Measurements from ENCODE around the gene GPR39. TPM values are rescaled to one million over a fixed set of nuclear protein-coding genes. Genes with fewer than 3 reads are reported as not detected.

GPR39 gene
- total RNA-seq, 1 experiment from 2014 or later: 3.8 TPM

GRCh38 chr2:132640116-132640515 lies 223.5 kb downstream of the GPR39 start:
- no peak for DNase-seq (ENCODE audit: low read depth)

DNA sequence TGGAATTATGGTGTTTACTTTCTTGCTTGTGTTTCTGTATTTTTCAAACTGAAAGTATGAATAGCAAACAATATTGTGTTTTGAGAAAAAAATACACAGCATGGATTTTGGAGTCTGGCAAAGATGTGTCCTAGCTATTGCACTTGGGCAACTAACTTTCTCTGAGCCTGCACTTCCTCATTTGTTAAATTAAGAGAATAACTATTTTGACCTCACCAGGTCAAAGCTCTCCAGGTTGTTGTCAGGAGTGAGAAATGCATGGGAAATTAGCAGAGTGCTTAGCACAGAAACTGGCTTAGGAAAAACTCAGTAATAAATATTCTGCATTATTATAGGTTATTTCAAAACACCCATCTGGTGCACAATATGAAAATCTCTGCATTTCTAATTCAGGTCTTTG lies 225.2 kb downstream of the GPR39 start:
- no peak for DNase-seq (ENCODE audit: low read depth)

DNA sequence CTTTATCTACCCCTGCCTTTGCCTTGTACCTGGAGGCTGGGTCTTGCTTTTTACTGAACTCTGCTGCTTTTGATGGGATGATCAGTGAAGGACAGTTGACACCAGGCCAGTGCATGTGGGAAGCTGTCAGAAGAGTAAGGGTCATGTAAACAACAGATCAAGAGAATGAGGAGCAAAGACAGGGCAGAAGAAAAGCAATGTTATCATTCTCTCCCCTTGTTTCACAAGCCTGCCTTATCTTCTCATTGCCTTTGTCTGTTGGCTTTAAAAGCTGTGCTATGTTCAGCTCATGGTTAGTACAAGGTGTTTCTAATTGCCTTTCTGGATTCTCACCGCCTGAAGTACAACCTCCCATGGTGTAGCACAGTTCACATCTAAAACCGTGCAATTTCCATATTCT lies 225.8 kb downstream of the GPR39 start:
- DNase-seq (ENCODE audit: low read depth): no peak

GRCh38 chr2:132645176-132645575 lies 228.6 kb downstream of the GPR39 start:
- DNase-seq (ENCODE audit: low read depth): no peak

DNA sequence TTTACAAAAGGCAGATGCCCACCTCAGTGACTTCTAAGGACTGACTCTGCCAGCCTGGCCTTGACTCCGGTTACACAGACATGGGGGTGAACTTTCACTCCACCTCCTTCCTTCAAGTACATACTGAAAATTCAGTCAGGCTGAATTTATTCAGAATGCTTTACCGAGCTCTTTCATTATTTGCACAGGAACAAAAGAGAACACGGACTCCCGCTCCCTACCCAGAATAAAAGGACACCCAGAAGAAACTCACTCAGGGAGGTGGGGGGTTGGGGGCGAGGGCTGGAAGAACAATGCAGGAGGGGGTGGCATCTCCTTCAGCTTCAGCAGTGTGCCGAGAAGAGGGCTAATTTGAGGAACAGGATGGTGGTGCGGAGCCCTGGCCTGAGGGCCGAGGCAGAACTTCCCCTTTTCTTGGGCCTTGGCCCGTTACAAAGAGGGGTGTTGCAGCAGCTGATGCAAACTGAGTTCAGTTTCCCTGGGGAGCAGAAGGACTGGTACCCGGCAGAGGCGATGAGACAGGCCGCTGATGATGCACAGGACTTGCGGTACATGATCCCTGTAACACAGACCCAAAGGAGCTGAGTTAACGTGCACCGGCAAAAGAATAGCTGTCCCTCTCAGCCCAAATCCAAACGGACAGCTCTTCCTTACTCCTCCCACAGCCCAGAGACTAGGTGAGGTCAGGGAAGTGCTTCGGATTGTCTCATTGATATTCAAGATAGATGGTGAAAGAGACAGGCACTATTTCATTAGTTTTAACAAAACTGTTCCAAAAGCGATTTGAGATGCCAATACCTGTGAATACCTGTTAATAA lies 229.3 kb downstream of the GPR39 start:
- no peak for DNase-seq (ENCODE audit: low read depth)

DNA sequence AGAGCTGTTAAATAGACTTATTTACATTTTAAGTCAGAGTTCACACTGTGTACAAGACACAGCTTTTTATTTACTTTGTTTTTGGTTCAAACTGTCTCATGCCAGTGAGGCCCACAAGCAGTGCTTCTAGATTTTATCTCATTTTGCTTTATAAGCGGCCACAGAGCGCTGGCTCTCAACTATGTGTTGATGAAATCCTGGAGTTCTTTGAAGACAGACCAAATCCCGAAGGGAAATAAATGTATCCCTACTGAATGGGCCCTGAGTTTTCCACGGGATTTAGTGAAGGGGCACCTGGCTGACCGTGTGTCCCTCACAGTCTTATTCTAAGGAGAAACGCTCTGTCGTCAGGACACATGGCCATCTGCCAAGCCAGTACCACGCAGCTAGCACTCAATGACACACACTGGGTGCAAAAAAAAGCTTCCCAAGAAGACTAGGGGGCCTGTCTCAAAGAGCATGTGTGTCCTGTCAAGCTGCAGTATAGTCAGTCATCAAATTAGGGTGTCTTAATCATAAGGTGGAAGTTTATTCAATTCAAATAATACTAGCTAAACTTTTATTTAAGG lies 230.0 kb downstream of the GPR39 start:
- DNase-seq (ENCODE audit: low read depth): no peak

GRCh38 chr2:132651115-132652045 lies 234.8 kb downstream of the GPR39 start:
- peak; percentile 57 for DNase-seq (ENCODE audit: low read depth)

- DNase-seq (ENCODE audit: low read depth): no peak
Measured at GRCh38 chr2:132652474-132652873, 235.9 kb downstream of the GPR39 start.

DNA sequence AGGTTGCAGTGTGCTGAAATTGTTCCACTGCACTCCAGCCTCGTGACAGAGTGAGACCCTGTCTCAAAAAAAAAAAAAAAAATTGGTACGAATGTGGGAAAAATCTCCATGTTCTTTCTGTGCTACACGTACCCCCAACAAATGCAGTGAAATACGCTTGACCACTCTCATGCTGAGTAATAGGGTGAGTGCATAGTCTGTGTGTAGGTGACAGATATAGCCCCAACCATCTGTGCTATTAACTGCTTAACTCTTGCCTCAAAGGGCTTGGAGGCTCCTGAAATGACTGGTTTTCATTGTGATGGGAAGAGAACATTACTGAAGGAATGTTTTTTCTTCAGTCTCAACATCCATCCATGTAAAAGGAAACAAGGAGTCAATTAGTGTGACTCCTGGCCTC lies 237.7 kb downstream of the GPR39 start:
- no peak for DNase-seq (ENCODE audit: low read depth)

GRCh38 chr2:132654968-132655367 lies 238.4 kb downstream of the GPR39 start:
- DNase-seq (ENCODE audit: low read depth): no peak

GRCh38 chr2:132656266-132656975 lies 239.8 kb downstream of the GPR39 start:
- DNase-seq (ENCODE audit: low read depth): no peak

DNA sequence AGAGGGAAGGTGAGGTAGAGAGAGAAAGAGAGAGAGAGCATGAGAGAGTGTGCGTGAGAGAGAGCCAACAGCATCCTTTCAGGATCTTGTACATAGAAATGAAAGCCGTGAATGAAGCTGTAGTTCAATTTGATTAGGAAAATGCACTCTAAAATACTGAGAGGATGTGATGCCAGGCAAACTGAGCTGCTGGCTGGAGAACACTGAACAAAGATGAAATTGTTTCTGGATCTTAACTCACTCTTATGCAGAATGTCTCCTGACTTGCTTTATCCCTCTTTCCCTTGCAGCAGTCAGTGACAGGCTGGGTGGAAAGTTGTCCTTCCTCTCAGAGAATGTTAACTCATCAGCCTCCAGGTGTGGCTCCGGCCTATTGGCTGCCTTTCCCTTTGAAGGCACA lies 242.7 kb downstream of the GPR39 start:
- DNase-seq (ENCODE audit: low read depth): no peak

DNA sequence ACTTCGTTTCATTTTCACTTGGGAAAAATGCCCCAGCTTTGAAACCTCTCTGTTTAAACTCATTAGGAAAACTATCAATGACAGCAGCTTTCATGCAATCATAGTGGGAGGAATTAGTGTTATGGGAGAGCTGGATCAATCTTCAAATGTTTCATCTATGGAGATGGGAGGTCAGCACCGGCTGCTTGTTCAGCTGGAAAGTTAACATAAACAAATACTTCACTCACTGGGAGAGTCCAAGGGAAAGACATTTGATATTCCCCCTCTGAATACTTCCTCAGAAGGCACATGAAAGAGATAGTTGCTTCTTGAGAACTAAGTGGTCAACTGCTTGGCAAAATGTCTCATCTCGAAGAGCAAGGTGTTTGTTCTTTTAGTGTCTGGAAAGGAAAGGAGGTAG lies 246.1 kb downstream of the GPR39 start:
- no peak for DNase-seq (ENCODE audit: low read depth)

DNA sequence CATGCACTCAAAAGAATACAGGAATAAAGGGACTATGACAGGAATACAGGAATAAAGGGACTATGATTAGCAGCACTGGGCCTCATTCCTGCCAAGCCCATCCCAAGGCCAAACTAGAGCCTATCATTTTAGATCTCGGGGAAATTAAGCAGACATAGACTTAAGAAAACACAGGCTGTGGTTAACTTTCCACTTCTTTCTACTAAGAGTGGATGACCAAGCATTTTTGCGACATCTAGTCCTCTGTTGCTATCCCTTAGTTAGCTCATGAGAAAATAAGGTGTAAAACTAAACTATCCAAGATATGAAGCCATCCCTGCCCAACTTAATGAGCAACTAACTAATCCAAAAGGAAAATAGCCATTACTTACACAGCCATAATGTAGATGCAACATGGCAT lies 247.5 kb downstream of the GPR39 start:
- no peak for DNase-seq (ENCODE audit: low read depth)

- DNase-seq (ENCODE audit: low read depth): no peak
Measured at GRCh38 chr2:132665401-132666140, 249.0 kb downstream of the GPR39 start.

DNA sequence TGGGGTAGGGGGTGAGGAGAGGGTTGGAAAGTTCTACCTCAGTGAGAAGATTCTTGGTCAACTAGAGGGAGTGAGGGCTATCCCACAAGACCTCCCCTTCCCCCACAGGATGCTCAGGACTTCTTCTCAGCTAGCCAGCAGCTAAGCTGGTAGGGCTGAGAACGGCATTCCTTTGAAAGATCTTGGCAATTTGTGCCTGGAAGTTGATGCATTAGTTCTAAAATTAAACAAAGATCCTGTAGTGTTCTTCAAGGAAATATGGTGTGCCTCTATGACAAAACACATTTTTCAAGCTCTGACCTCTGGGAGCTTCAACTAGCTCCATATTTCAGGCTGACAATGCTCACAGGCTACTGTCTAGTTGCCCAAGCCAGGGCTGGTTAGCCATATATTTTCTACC lies 251.1 kb downstream of the GPR39 start:
- no peak for DNase-seq (ENCODE audit: low read depth)

- DNase-seq (ENCODE audit: low read depth): no peak
Measured at GRCh38 chr2:132668189-132668823, 251.7 kb downstream of the GPR39 start.

DNA sequence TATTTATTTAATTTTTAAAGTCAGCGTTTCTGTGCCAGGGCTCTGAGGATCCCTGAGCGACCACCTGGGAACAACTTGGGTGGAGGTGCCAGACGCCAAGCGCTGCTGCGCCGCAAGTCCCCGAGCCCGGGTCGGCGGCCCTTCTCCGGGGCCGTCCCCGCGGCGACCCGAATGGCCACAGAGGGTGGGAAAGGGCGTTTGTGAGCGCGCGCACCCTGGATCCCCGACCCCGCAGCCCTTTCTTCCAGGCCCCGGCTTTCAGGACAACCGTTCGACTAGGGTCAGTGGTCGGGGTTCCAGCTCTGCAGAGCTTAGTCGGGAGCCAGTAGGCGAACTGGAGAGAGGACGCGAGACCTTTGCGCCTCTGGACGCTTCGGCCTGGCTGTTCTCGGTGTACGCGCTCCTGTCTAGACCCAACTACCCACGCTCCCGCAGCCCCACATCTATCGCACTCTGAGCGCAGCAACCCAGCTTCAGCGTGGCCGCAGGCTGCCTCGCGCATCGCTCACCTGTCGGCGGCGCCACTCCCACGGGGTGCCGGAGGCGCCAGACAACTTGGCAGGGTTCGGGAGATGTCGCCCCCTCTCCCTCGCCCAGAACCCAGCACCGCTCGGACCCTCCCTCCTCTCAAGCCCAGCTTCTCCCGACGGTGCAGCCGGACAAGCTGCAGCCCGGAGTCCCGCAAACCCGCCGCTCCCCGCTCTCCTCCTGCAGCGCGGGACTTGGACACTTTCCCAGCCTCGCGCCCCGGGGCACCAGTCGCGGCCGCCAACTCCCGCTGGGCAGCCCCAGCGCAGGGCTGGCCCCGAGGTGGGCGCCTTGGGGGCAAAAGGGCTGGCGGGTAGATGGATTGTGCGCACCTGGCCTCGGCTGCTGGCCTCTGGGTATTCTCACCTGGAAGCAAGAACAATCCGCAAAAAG lies 252.6 kb downstream of the GPR39 start:
- no peak for DNase-seq (ENCODE audit: low read depth)

DNA sequence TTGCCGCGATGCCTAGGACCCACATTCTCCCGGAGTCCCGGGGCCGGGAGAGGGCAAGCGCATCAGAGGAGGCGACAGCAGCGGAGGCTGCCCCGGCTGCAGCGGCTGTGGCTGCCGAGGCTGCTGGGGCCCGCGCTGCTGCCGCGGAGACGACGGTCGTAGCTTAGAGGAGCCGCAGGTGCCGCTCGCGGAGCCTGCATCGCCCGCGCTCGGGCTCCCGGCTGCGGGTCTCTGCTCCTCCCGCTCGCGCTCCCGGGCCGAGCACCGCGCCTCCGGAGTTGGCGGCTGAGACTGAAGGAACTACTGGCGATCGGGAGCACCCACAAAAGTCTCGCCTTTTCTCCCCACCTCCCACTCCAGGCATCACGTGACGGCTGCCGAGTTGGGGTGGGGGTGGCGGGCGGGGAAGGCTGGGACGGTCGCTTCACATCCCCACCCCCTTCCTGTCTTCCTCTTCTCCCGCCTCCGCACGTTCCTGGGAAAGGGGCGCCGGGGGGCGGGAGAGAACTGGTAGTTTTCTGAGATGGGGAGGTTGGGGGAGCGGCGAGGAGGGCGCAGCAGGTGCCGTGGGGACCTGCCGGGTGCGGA lies 253.4 kb downstream of the GPR39 start, which contains the start of gene LYPD1:
TSS of gene LYPD1 (minus strand) at position 298 of the 588 bp plus-strand sequence. CDS start at position 25, 273 bp downstream.
- no peak for DNase-seq (ENCODE audit: low read depth)
